IMR-90 (cell line): Measurements from ENCODE around the gene CTBP2.

Source experiments
- POLR2A ChIP-seq: IDR thresholded peaks from 2 replicates; pipeline ENCODE4 v1.6.1; 2012; ENCODE audit warnings: mild to moderate bottlenecking, low read depth, low read length
- TF ChIP-seq, protein P1 (sequence below): conservative IDR thresholded peaks from 2 replicates; pipeline ENCODE4 v1.5.1; 2012; ENCODE audit warnings: mild to moderate bottlenecking, low read depth, low read length, improper control_type of control experiment

DNA sequence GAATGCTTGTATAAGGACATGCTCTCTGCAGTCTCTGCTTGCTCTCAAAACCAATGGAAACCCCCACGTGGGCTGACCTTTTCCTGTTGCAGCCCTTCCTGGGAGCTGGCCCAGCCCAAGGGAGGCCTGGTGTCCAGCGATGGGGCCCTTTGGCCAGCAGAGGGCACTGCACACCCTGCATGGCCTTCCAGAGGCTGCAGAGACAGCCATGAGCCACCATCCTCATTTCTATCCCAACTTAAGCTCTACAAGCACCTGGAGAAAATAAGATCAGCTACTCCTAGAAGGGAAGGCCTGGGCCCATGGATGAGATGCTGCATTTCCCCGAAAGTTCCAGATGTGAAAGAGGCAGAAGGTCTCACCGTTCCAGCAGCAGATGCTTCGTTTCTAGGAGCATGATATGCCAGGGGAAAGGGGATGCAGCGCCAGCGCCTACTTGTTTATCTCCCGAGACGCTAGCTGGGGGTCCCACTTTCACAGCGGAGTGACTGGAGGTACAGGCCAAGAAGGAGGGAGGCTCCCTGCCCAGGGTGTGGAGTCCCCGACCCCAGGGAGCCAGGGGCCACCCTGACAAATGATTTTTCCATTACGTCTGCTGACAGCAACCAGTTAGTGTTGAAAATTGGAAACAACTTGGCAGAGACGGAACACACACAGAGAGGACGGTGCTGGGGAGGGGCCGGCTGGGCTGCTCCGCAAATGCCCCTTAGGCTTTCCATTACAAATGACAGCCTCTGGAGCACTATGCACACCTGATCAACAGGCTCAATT lies 112.1 kb downstream of the CTBP2 start:
- TF ChIP-seq POLR2A, result peak; percentile 51
- TF ChIP-seq, protein P1, sequence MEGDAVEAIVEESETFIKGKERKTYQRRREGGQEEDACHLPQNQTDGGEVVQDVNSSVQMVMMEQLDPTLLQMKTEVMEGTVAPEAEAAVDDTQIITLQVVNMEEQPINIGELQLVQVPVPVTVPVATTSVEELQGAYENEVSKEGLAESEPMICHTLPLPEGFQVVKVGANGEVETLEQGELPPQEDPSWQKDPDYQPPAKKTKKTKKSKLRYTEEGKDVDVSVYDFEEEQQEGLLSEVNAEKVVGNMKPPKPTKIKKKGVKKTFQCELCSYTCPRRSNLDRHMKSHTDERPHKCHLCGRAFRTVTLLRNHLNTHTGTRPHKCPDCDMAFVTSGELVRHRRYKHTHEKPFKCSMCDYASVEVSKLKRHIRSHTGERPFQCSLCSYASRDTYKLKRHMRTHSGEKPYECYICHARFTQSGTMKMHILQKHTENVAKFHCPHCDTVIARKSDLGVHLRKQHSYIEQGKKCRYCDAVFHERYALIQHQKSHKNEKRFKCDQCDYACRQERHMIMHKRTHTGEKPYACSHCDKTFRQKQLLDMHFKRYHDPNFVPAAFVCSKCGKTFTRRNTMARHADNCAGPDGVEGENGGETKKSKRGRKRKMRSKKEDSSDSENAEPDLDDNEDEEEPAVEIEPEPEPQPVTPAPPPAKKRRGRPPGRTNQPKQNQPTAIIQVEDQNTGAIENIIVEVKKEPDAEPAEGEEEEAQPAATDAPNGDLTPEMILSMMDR, result peak; percentile 98
